GM12864 (cell line): ENCODE measurements around the gene RHBDL3.
A peak's percentile ranks its signal among the peaks of the same experiment; 100 is the strongest.

Experiments used
- DNase-seq: peaks from one replicate; pipeline ENCODE4 v3.0.0-alpha.2; 2011; ENCODE audit warnings: low read depth
- H3K4me3 ChIP-seq: 2 replicates; pipeline ENCODE4 v1.5.1; 2011; ENCODE audit warnings: mild to moderate bottlenecking, low read depth, low read length, control low read depth
- CTCF ChIP-seq: IDR thresholded peaks from 2 replicates; pipeline ENCODE4 v1.5.1; 2011; ENCODE audit warnings: low read depth, mild to moderate bottlenecking, moderate library complexity, low read length, control low read depth, inconsistent platforms; ENCODE audit errors: missing control alignments

RHBDL3 gene

DNA sequence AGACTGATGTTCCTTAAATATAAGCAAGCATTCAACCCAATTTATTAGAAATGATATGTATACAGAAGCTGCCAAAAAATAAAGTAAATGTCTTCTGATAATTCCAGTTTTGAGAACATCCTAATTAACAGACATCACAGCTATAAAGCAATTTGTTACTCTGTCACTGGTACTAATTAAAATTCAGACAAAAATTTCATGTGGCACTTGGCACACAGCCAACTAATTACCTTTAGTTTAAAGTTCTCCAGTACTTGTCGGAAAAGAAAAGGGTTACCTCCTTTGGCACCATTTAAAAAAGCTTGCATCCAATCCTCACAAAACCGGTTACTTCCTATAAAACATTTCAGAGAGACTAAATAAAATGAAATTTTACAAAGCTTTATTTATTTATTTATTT lies 67.6 kb downstream of the RHBDL3 start:
- no peak overlapping the region for H3K4me3 ChIP-seq
- DNase-seq, result no peak
- no peak for TF ChIP-seq CTCF

GRCh38 chr17:32335046-32335445 lies 69.4 kb downstream of the RHBDL3 start:
- DNase-seq, result no peak
- no peak for TF ChIP-seq CTCF
- no peak overlapping the region for H3K4me3 ChIP-seq

DNA sequence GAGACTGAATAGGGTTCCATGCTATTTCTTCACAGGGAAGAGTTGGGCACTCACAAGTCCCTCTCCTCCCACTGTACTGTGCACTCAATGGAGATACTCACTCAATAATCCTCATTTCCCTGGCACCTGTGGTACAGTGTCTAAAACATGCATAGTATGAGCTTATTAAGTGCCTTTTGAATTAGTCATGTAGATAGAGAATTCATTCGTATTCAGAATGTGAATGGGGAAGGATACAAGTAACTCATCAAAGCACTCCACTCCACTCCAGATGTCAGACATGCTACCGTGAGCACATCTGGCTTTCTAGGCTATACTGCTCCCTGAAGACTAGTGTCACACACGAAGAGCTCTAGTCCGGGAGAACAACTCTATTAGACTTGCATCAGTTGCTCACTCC lies 70.1 kb downstream of the RHBDL3 start:
- H3K4me3 ChIP-seq, result no peak overlapping the region
- DNase-seq, result no peak
- no peak for TF ChIP-seq CTCF

DNA sequence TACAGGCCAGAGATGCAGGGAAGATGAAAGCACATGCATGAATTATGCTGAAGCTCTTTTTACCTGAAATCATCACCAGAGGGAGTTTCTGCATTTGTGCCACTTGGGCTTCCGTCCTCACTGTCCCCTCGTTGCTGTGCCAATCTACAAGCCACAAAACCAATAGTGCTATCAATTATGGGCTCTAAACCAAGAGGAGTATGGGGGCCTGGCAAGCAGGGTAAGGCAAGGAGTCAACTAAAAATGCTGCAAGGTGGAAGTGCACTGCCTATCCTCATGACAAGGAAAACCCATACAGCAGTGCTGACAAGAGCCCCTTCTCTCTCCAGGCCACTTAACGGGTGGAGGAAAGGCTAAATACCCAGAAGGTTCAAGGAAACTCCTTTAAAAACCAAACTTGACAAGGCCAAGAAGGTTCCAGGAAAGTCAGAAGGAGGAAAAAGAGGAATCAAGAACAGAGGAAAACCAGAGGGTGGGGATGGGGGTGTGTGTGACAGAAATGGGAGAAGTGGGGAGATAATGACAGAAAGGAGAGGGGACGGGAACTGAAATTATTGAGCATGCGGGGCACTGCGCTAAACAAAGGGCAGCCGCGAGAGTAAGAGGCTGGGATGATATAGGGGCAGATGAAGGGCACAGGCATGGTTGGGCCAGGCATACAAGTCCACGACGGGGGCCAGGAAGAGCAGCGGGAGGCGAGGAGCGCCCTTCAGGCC lies 75.7 kb downstream of the RHBDL3 start:
- H3K4me3 ChIP-seq, result peak overlapping the region; percentile 57
- DNase-seq, result no peak
- TF ChIP-seq CTCF, result peak; percentile 42

- peak; percentile 42 for DNase-seq
- H3K4me3 ChIP-seq, result peak within 1 kb of the TSS; percentile 57
- no peak for TF ChIP-seq CTCF
Observed at GRCh38 chr17:32341857-32342602, 76.4 kb downstream of the RHBDL3 start, which contains the start of gene C17orf75. TSS of gene C17orf75 (minus strand) at chr17:32342173. CDS start at chr17:32342139, 34 bp downstream.

- TF ChIP-seq CTCF, result no peak
- H3K4me3 ChIP-seq, result peak overlapping the region; percentile 57; the same call in 1 of the 2 replicates
- no peak for DNase-seq
Observed at GRCh38 chr17:32342603-32343325, 77.1 kb downstream of the RHBDL3 start.
